ENCODE results near the gene RACGAP1. TPM values are rescaled to one million over a fixed set of nuclear protein-coding genes. Genes with fewer than 3 reads are reported as not detected.
A peak's percentile ranks its signal among the peaks of the same experiment; 100 is the strongest.
"Not testable (repeated sequence)": the region's sequence is repeated elsewhere in the genome, so short reads cannot be mapped to it uniquely, and the experiment has no call there.

RACGAP1 gene
- total and polyA plus RNA-seq, 2 experiments from 2014 or later: 35.4 to 55.4 TPM

DNA sequence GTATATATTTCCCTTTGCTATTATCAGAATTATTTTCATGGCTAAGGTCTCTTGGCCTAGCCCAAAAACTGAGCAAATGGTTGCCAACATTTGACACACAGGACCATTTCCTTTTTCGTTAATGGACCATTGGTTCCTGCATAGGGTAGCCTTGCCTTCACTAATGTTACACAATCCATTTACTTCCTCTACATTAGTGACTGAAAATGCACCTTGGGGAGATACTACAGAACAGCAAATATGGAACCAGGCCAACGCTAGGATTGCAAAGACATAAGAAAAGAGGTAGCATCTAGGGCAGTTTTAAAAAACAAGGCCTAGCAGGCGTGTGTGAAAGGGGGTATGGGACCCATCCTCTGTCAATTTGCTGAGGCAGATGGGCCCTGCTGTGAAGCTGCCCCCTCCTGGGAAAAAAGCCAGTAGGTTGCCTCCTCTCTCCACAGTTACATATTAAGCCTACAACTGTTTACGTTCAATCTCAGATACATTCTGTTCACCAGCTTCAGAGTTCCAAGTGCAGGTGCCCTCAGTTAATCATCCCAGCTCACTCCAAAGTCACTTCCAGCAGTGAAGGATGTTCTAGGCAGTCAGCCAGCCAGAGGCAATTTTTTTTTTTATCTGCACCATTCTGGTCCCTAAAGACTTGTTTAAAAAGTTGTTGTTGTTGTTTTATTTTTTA is 37.5 kb downstream of the RACGAP1 start:
- H3K27ac ChIP-seq: no peak overlapping the region
- H3K27me3 ChIP-seq (replicated peaks; ENCODE audit: insufficient read depth): no peaks in the 10 kb centered on the region
- no peaks in the 10 kb centered on the region for H4K20me1 ChIP-seq (ENCODE audit: insufficient read depth)
- 89 to 92% methylated on average over 4 of the region's 4 CpGs for WGBS, 2 experiments (ENCODE audit: low coverage in 1 of 2, low lambda C conversion rate in 2 of 2, missing lambda C conversion rate in 2 of 2)
- peaks cover 17% of the 10 kb centered on the region for H3K4me1 ChIP-seq (ENCODE audit: insufficient read depth)
- in situ Hi-C loops (cut with MboI): no loop called here
- no peak overlapping the region for H3K9ac ChIP-seq
- no peak for DNase-seq
- TF ChIP-seq EZH2 (IDR thresholded peaks at IDR 0.05; ENCODE audit: insufficient read depth, poor library complexity, severe bottlenecking) (no peak), EZH2phosphoT487 (IDR thresholded peaks at IDR 0.05; ENCODE audit: insufficient read depth, low read depth) (no peak)
- H3K4me3 ChIP-seq: no peak overlapping the region
- H3K9me3 ChIP-seq (ENCODE audit: low read depth): no peaks in the 10 kb centered on the region
- H3K36me3 ChIP-seq (ENCODE audit: low read depth): peaks cover 16% of the 10 kb centered on the region
- no peak overlapping the region for H2AFZ ChIP-seq
- H3K79me2 ChIP-seq (ENCODE audit: insufficient read depth): no peaks in the 10 kb centered on the region
- no peak overlapping the region for H3K4me2 ChIP-seq (ENCODE audit: unreplicated experiment)
- no peaks in the 10 kb centered on the region for H3K9me2 ChIP-seq (ENCODE audit: insufficient read depth)
- H3F3A ChIP-seq (ENCODE audit: insufficient read depth): peaks cover 30% of the 10 kb centered on the region

DNA sequence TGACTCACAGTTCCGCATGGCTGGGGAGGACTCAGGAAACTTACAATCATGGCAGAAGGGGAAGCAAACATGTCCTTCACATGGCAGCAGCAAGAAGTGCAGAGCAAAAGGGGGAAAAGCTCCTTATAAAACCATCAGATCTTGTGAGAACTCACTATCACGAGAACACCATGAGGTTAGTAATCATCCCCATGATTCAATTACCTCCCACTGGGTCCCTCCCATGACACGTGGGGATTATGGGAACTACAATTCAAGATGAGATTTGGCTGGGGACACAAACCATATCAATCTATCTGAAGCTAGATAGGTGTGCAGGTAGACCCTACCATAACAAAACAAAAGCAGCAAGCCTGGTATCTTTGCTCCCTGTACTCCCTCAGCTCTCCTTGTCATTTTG is 38.8 kb downstream of the RACGAP1 start:
- H3K4me3 ChIP-seq; H3K9ac ChIP-seq; H3K27ac ChIP-seq; H3K9me2 ChIP-seq (ENCODE audit: insufficient read depth); H3K79me2 ChIP-seq (ENCODE audit: insufficient read depth); H3K27me3 ChIP-seq (replicated peaks; ENCODE audit: insufficient read depth); H3K36me3 ChIP-seq (ENCODE audit: low read depth); H2AFZ ChIP-seq; in situ Hi-C loops (cut with MboI); H4K20me1 ChIP-seq (ENCODE audit: insufficient read depth); DNase-seq; H3K9me3 ChIP-seq (ENCODE audit: low read depth); H3K4me2 ChIP-seq (ENCODE audit: unreplicated experiment): not testable (repeated sequence)
- peaks cover 25% of the 10 kb centered on the region for H3K4me1 ChIP-seq (ENCODE audit: insufficient read depth)
- peaks cover 39% of the 10 kb centered on the region for H3F3A ChIP-seq (ENCODE audit: insufficient read depth)
- WGBS, 2 experiments (ENCODE audit: low coverage in 1 of 2, low lambda C conversion rate in 2 of 2, missing lambda C conversion rate in 2 of 2): 76 to 82% methylated on average over 3 of the region's 3 CpGs

DNA sequence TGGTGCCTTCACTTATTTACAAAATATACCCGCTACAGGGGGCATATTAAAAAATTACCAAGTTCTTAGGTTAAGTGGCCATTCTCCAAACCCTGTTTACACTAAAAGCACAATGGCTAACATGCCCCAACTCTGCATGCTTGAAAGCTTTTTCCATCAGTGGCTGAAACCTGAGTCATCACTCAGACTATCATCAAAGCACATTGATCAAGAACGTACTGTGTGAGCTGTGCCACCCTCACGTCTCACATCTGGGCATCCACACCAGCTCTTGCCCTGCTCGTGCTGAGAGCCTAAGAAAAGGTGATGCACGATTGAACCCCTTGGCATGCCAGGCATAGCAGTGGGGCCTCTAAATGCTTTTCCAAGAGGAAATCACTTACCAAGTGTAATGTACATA is 39.3 kb downstream of the RACGAP1 start:
- peak; percentile 28 for DNase-seq
- no peaks in the 10 kb centered on the region for H4K20me1 ChIP-seq (ENCODE audit: insufficient read depth)
- no peak overlapping the region for H2AFZ ChIP-seq
- no peak overlapping the region for H3K4me2 ChIP-seq (ENCODE audit: unreplicated experiment)
- H3K9me3 ChIP-seq (ENCODE audit: low read depth): no peaks in the 10 kb centered on the region
- peaks cover 9% of the 10 kb centered on the region; the same call in 1 of the 2 replicates for H3K36me3 ChIP-seq (ENCODE audit: low read depth)
- H3K4me3 ChIP-seq: no peak overlapping the region
- H3K79me2 ChIP-seq (ENCODE audit: insufficient read depth): no peaks in the 10 kb centered on the region
- peaks cover 25% of the 10 kb centered on the region for H3K4me1 ChIP-seq (ENCODE audit: insufficient read depth)
- H3K27ac ChIP-seq: no peak overlapping the region
- in situ Hi-C loops (cut with MboI): no loop called here
- TF ChIP-seq EZH2phosphoT487 (IDR thresholded peaks at IDR 0.05; ENCODE audit: insufficient read depth, low read depth): no peak
- TF ChIP-seq EZH2 (IDR thresholded peaks at IDR 0.05; ENCODE audit: insufficient read depth, poor library complexity, severe bottlenecking): no peak
- WGBS, 2 experiments (ENCODE audit: low coverage in 1 of 2, low lambda C conversion rate in 2 of 2, missing lambda C conversion rate in 2 of 2): 74 to 79% methylated on average over 5 of the region's 5 CpGs
- peaks cover 39% of the 10 kb centered on the region for H3F3A ChIP-seq (ENCODE audit: insufficient read depth)
- no peak overlapping the region for H3K9ac ChIP-seq
- no peaks in the 10 kb centered on the region for H3K27me3 ChIP-seq (replicated peaks; ENCODE audit: insufficient read depth)
- H3K9me2 ChIP-seq (ENCODE audit: insufficient read depth): no peaks in the 10 kb centered on the region

DNA sequence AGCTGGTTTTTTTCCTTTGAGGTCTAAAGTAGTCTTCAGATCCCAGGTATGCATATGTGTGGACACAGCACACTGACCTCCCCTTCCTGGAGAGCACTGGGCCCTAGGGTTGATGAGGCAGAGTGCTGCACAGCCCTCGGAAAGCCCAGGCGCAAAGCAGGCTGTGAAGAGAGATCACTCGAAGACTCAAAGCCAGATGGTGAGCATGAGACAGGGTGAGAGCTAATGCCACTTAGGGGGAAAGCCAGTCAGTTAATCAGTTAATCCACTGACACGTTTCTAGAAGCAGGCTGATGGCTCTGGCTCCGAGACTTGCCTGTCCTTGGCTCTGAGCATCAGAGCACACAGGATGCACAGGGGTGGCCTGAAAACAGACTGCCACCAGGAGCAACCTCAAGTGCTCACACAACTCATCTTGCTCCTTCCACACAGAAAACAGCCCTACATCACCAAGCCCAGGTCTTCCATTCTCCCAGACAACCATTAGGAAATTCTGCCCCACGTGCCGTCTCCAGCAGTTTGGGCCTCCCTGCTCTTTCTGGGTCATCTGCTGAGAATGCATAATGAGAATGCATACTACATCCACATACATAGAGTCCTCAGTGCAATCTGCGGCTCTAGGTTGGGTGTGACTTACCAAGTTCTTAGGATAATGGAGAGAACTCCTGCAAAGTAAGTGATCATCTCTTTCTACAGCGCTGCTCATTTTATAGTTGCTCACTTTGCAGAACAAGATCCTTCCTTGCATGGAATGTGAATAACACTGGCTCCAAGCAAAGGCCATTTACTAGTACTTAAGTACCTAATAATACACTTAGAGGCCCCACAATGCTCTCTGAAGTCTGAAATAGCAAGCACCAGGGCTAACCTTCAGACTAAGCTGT is 40.6 kb downstream of the RACGAP1 start:
- Histone ChIP-seq H3K4me2 (ENCODE audit: unreplicated experiment) (peak overlapping the region; percentile 47), H3K27me3 (replicated peaks; ENCODE audit: insufficient read depth) (no peaks in the 10 kb centered on the region), H3K79me2 (ENCODE audit: insufficient read depth) (no peaks in the 10 kb centered on the region), H3K27ac (peak overlapping the region; percentile 23; the same call in 1 of the 2 replicates), H3F3A (ENCODE audit: insufficient read depth) (peaks cover 39% of the 10 kb centered on the region), H4K20me1 (ENCODE audit: insufficient read depth) (no peaks in the 10 kb centered on the region), H3K36me3 (ENCODE audit: low read depth) (peaks cover 9% of the 10 kb centered on the region; the same call in 1 of the 2 replicates), H3K9me3 (ENCODE audit: low read depth) (no peaks in the 10 kb centered on the region), H3K9ac (no peak overlapping the region), H3K4me1 (ENCODE audit: insufficient read depth) (peaks cover 25% of the 10 kb centered on the region), H2AFZ (peak overlapping the region; percentile 57), H3K4me3 (peak overlapping the region; percentile 30; the same call in 1 of the 2 replicates), H3K9me2 (ENCODE audit: insufficient read depth) (no peaks in the 10 kb centered on the region)
- 81 to 88% methylated on average over 9 of the region's 9 CpGs for WGBS, 2 experiments (ENCODE audit: low coverage in 1 of 2, low lambda C conversion rate in 2 of 2, missing lambda C conversion rate in 2 of 2)
- no peak for DNase-seq
- TF ChIP-seq EZH2 (IDR thresholded peaks at IDR 0.05; ENCODE audit: insufficient read depth, poor library complexity, severe bottlenecking) (no peak), EZH2phosphoT487 (IDR thresholded peaks at IDR 0.05; ENCODE audit: insufficient read depth, low read depth) (no peak)
- in situ Hi-C loops (cut with MboI): no loop called here

Data from GM23248 (cell line).